Subcutaneous adipose tissue (tissue), 4 donors: Measurements from ENCODE around the gene CATSPER2. TPM values are rescaled to one million over a fixed set of nuclear protein-coding genes. Genes with fewer than 3 reads are reported as not detected.
"Not testable (repeated sequence)": the region's sequence is repeated elsewhere in the genome, so short reads cannot be mapped to it uniquely, and the experiment has no call there.

Experiments used
- CTCF ChIP-seq: fragments of 450-650 bp; IDR thresholded peaks from one replicate; pipeline ENCODE4 v1.5.1; 2016; ENCODE audit warnings: low read depth, mild to moderate bottlenecking, control low read depth, antibody characterized with exemption, moderate library complexity
- small RNA-seq: library from RNA; depleted of rRNA; stranded (forward); fragments of <200 nt; gene quantifications from one replicate; pipeline ENCODE3, GENCODE V24; 2016
- total RNA-seq, 4 donors: library from RNA; depleted of rRNA; stranded (reverse); fragments of >200 nt; gene quantifications; one replicate each; pipeline ENCODE4 v1.1.0, GENCODE V29; 2016

The CATSPER2 gene
- total RNA-seq: 1 to 10 TPM in 3 of 4 donors, under 1 TPM in 1; 0.88 to 3.7 (median 1.7) TPM

GRCh38 chr15:43648649-43649429 is at the start of gene CATSPER2:
CATSPER2 (minus strand) TSS chr15:43648844; CDS start chr15:43648061, 783 bp downstream.
- TF ChIP-seq CTCF: no peak

- TF ChIP-seq CTCF: not testable (repeated sequence)
Observed at GRCh38 chr15:43693148-43694022, 44.7 kb upstream of the CATSPER2 start, which contains the start of gene CKMT1A. CKMT1A (plus strand) TSS chr15:43693859; CDS start chr15:43694051, 192 bp downstream.

- TF ChIP-seq CTCF: no peak
Observed at GRCh38 chr15:43625106-43625505, 23.5 kb downstream of the CATSPER2 start.

- not testable (repeated sequence) for TF ChIP-seq CTCF
Observed at GRCh38 chr15:43618700-43619099, 29.9 kb downstream of the CATSPER2 start, which contains the start of gene STRC. STRC (minus strand) TSS chr15:43618800; CDS start chr15:43618722, 78 bp downstream.

- not testable (repeated sequence) for TF ChIP-seq CTCF
Observed at GRCh38 chr15:43593328-43594190, 55.1 kb downstream of the CATSPER2 start, which contains the start of gene CKMT1B. CKMT1B (plus strand) TSS chr15:43594027; CDS start chr15:43594219, 192 bp downstream.

- not testable (repeated sequence) for TF ChIP-seq CTCF
Observed at GRCh38 chr15:43589778-43590466, 58.7 kb downstream of the CATSPER2 start, which contains the start of gene PPIP5K1. PPIP5K1 (minus strand) TSS chr15:43590208; CDS start chr15:43584504, 5,704 bp downstream.

Small RNA genes within 50 kb of the gene (small RNA-seq; reads per million reads assigned to genes)
- gene PDIA3P2 (not detected), gene RNU6-554P (not detected), gene RNU6-610P (not detected)

Other genes starting within 250 kb of the CATSPER2 start
- 10 to 100 TPM; 29.3 to 49.5 (median 40.2) TPM for gene TP53BP1, start 155.7 kb downstream of the CATSPER2 start, total RNA-seq
- 10 to 100 TPM; 11.5 to 16.6 (median 14.4) TPM for gene MAP1A, start 131.2 kb downstream of the CATSPER2 start, total RNA-seq
- gene PPIP5K1, start 58.6 kb downstream of the CATSPER2 start, total RNA-seq: 10 to 100 TPM; 10.6 to 37.2 (median 23.5) TPM
- gene CKMT1B, start 54.8 kb downstream of the CATSPER2 start, total RNA-seq: under 1 TPM in 1 of 4 donors, not detected in 3; 0.68 TPM
- gene STRC, start 30.0 kb downstream of the CATSPER2 start, total RNA-seq: under 1 TPM; 0.19 to 0.85 (median 0.27) TPM
- gene CKMT1A, start 45.0 kb upstream of the CATSPER2 start, total RNA-seq: not detected
- gene PDIA3, start 97.6 kb upstream of the CATSPER2 start, total RNA-seq: 100 to 1,000 TPM in 3 of 4 donors, 10 to 100 TPM in 1; 87.6 to 129 (median 121) TPM
- gene ELL3, start 128.1 kb upstream of the CATSPER2 start, total RNA-seq: 1 to 10 TPM; 2.6 to 4.4 (median 3.1) TPM
- 1,000 to 10,000 TPM in 1 of 4 donors, 100 to 1,000 TPM in 3; 542 to 1,015 (median 749) TPM for gene SERF2, start 143.5 kb upstream of the CATSPER2 start, total RNA-seq
- gene SERINC4, start 151.4 kb upstream of the CATSPER2 start, total RNA-seq: not detected
- 10 to 100 TPM; 10.4 to 36.8 (median 15.9) TPM for gene HYPK, start 151.8 kb upstream of the CATSPER2 start, total RNA-seq
- 10 to 100 TPM; 10.7 to 14.8 (median 12.9) TPM for gene MFAP1, start 175.8 kb upstream of the CATSPER2 start, total RNA-seq
- 1 to 10 TPM; 4.7 to 9.7 (median 6.8) TPM for gene WDR76, start 178.2 kb upstream of the CATSPER2 start, total RNA-seq